ENCODE data around the gene CELSR1.

The CELSR1 gene

GRCh38 chr22:46458525-46458924 is 78.9 kb downstream of the CELSR1 start:
- DNase-seq (ENCODE audit: low spot score): no peak

- no peak for DNase-seq (ENCODE audit: low spot score)
Measured at GRCh38 chr22:46457502-46458488, 79.6 kb downstream of the CELSR1 start.

- DNase-seq (ENCODE audit: low spot score): no peak
Measured at GRCh38 chr22:46456818-46457163, 80.6 kb downstream of the CELSR1 start.

- no peak for DNase-seq (ENCODE audit: low spot score)
Measured at GRCh38 chr22:46455446-46455845, 82.0 kb downstream of the CELSR1 start.

- no peak for DNase-seq (ENCODE audit: low spot score)
Measured at GRCh38 chr22:46454504-46455269, 82.7 kb downstream of the CELSR1 start.

- no peak for DNase-seq (ENCODE audit: low spot score)
Measured at GRCh38 chr22:46453829-46454503, 83.5 kb downstream of the CELSR1 start.

GRCh38 chr22:46453006-46453828 is 84.2 kb downstream of the CELSR1 start:
- DNase-seq (ENCODE audit: low spot score): no peak

- no peak for DNase-seq (ENCODE audit: low spot score)
Measured at GRCh38 chr22:46452195-46453005, 85.0 kb downstream of the CELSR1 start.

- DNase-seq (ENCODE audit: low spot score): no peak
Measured at GRCh38 chr22:46451741-46452140, 85.7 kb downstream of the CELSR1 start.

- no peak for DNase-seq (ENCODE audit: low spot score)
Measured at GRCh38 chr22:46450931-46451561, 86.4 kb downstream of the CELSR1 start.

GRCh38 chr22:46449974-46450745 is 87.3 kb downstream of the CELSR1 start:
- DNase-seq (ENCODE audit: low spot score): no peak

- DNase-seq (ENCODE audit: low spot score): no peak
Measured at GRCh38 chr22:46449116-46449691, 88.2 kb downstream of the CELSR1 start.

- no peak for DNase-seq (ENCODE audit: low spot score)
Measured at GRCh38 chr22:46448333-46448732, 89.1 kb downstream of the CELSR1 start.

GRCh38 chr22:46447906-46448305 is 89.5 kb downstream of the CELSR1 start:
- no peak for DNase-seq (ENCODE audit: low spot score)

- DNase-seq (ENCODE audit: low spot score): no peak
Measured at GRCh38 chr22:46446799-46447198, 90.6 kb downstream of the CELSR1 start.

- DNase-seq (ENCODE audit: low spot score): no peak
Measured at GRCh38 chr22:46445771-46446420, 91.5 kb downstream of the CELSR1 start.

GRCh38 chr22:46444390-46444854 is 93.0 kb downstream of the CELSR1 start:
- DNase-seq (ENCODE audit: low spot score): no peak

- DNase-seq (ENCODE audit: low spot score): no peak
Measured at GRCh38 chr22:46443850-46444389, 93.5 kb downstream of the CELSR1 start.
